Sigmoid colon (tissue), 7 donors: Measurements from ENCODE around the gene TENT5D. TPM values are rescaled to one million over a fixed set of nuclear protein-coding genes. Genes with fewer than 3 reads are reported as not detected.
"Not testable (repeated sequence)": the region's sequence is repeated elsewhere in the genome, so short reads cannot be mapped to it uniquely, and the experiment has no call there.

Source experiments
- DNase-seq: peaks from one replicate; pipeline ENCODE4 v3.0.0-alpha.2; 2019
- H3K27ac ChIP-seq, 4 donors: fragments of 200-600 bp; sonication (generic); one replicate each; pipeline ENCODE4 v1.5.1; 2016 to 2019; ENCODE audit warnings: mild to moderate bottlenecking in 1 of 4
- H3K27me3 ChIP-seq, 3 donors: fragments of 200-600 bp; sonication (generic); one replicate each; pipeline ENCODE4 v1.5.1; 2019; ENCODE audit warnings: mild to moderate bottlenecking in 1 of 3
- H3K36me3 ChIP-seq, 4 donors: fragments of 200-600 bp; sonication (generic); one replicate each; pipeline ENCODE4 v1.5.1; 2016 to 2019
- H3K4me1 ChIP-seq, 4 donors: fragments of 200-600 bp; sonication (generic); one replicate each; pipeline ENCODE4 v1.5.1; 2017 to 2019
- H3K4me3 ChIP-seq, 4 donors: fragments of 200-600 bp; sonication (generic); one replicate each; pipeline ENCODE4 v1.5.1; 2017 to 2019; ENCODE audit warnings: mild to moderate bottlenecking in 2 of 4, moderate library complexity in 1 of 4
- H3K9me3 ChIP-seq, 4 donors: fragments of 200-600 bp in 3 of 4; sonication (generic) in 3 of 4; one replicate each; pipeline versions ENCODE4 v1.5.1 to v1.6.1; 2013 to 2019
- CTCF ChIP-seq, 4 experiments: fragments of 450-650 bp in 3 of 4; fragments of 200-600 bp in 1 of 4; IDR thresholded peaks; one replicate each; pipeline ENCODE4 v1.5.1; 2016 to 2019; ENCODE audit warnings: antibody characterized with exemption in 4 of 4, mild to moderate bottlenecking in 3 of 4, moderate library complexity in 2 of 4
- EP300 ChIP-seq, 4 donors: sonication (generic); formaldehyde crosslinking; IDR thresholded peaks; one replicate each; pipeline ENCODE4 v1.6.1; 2017; ENCODE audit warnings: antibody characterized with exemption in 4 of 4
- POLR2A ChIP-seq, 2 donors: fragments of 450-650 bp; IDR thresholded peaks; one replicate each; pipeline ENCODE4 v1.6.1; 2016; ENCODE audit warnings: antibody characterized with exemption in 2 of 2, mild to moderate bottlenecking in 2 of 2, moderate library complexity in 2 of 2
- POLR2AphosphoS5 ChIP-seq, 4 donors: sonication (generic); formaldehyde crosslinking; IDR thresholded peaks; one replicate each; pipeline ENCODE4 v1.6.1; 2017; ENCODE audit warnings: antibody characterized with exemption in 4 of 4
- WGBS, 2 donors: extraction: QIAGEN DNeasy Blood & Tissue Kit; methylation state at CpG; one replicate each; pipeline ENCODE4 v1.1.7; 2013; 5-methylcytosine and 5-hydroxymethylcytosine counted together
- intact Hi-C: fragments of 100-400 bp; cut with DNase I; formaldehyde crosslinking; loops from one replicate; pipeline ENCODE4 v1.15.1; 2023
- polyA plus RNA-seq, 3 donors: library from polyadenylated mRNA; stranded (reverse); fragments of 200-250 nt; gene quantifications; one replicate each; pipeline ENCODE4 v1.2.3, GENCODE V29; 2013
- total RNA-seq, 4 donors: library from RNA; depleted of rRNA; stranded (reverse); fragments of >200 nt; gene quantifications; one replicate each; pipeline ENCODE4 v1.1.0, GENCODE V29; 2016
- donor health status: healthy with polysubstance abuse.
- donor health status: Bipolar disorder and iron deficiency.
- donor health status: healthy.

The TENT5D gene
- not detected for total RNA-seq
- polyA plus RNA-seq = not detected

GRCh38 chrX:80420147-80420546 lies at the start of gene TENT5D:
TSS of gene TENT5D (plus strand) at chrX:80420447. CDS start at chrX:80442540, 22,093 bp downstream.
- Histone ChIP-seq H3K4me1 (no peaks in the 10 kb centered on the region), H3K27ac (no peak within 1 kb of the TSS), H3K36me3 (no peaks in the 10 kb centered on the region), H3K4me3 (no peak within 1 kb of the TSS), H3K27me3 (no peaks in the 10 kb centered on the region), H3K9me3 (no peaks in the 10 kb centered on the region)
- no peak for TF ChIP-seq CTCF (IDR thresholded peaks at IDR 0.05)
- TF ChIP-seq POLR2AphosphoS5 (IDR thresholded peaks at IDR 0.05) = no peak
- no peak for TF ChIP-seq POLR2A (IDR thresholded peaks at IDR 0.05)
- TF ChIP-seq EP300 (IDR thresholded peaks at IDR 0.05) = no peak
- intact Hi-C loops = no loop called here
- DNase-seq = no peak

- DNase-seq, H3K4me3 ChIP-seq, H3K27me3 ChIP-seq, intact Hi-C loops, H3K4me1 ChIP-seq, H3K27ac ChIP-seq, H3K9me3 ChIP-seq, H3K36me3 ChIP-seq: not testable (repeated sequence)
- 0 to 63% methylated on average over 1 of the region's 1 CpG for WGBS, 2 donors
Measured at GRCh38 chrX:80385651-80386050, 34.6 kb upstream of the TENT5D start.

GRCh38 chrX:80388206-80388605 lies 32.0 kb upstream of the TENT5D start:
- TF ChIP-seq EP300 (IDR thresholded peaks at IDR 0.05) (no peak), POLR2A (IDR thresholded peaks at IDR 0.05) (no peak), POLR2AphosphoS5 (IDR thresholded peaks at IDR 0.05) (no peak), CTCF (IDR thresholded peaks at IDR 0.05) (no peak)
- Histone ChIP-seq H3K4me3 (no peak overlapping the region), H3K9me3 (no peaks in the 10 kb centered on the region), H3K36me3 (no peaks in the 10 kb centered on the region), H3K27ac (no peak overlapping the region), H3K4me1 (no peaks in the 10 kb centered on the region), H3K27me3 (no peaks in the 10 kb centered on the region)
- intact Hi-C loops = no loop called here
- no peak for DNase-seq
- WGBS, 2 donors = 92 to 97% methylated on average over 1 of the region's 1 CpG

GRCh38 chrX:80412042-80412441 lies 8.2 kb upstream of the TENT5D start:
- H3K27me3 ChIP-seq = no peaks in the 10 kb centered on the region
- intact Hi-C loops = no loop called here
- no peak for DNase-seq
- no peaks in the 10 kb centered on the region for H3K9me3 ChIP-seq
- H3K4me3 ChIP-seq = no peak overlapping the region
- TF ChIP-seq EP300 (IDR thresholded peaks at IDR 0.05) = no peak
- no peak for TF ChIP-seq POLR2AphosphoS5 (IDR thresholded peaks at IDR 0.05)
- TF ChIP-seq POLR2A (IDR thresholded peaks at IDR 0.05) = no peak
- TF ChIP-seq CTCF (IDR thresholded peaks at IDR 0.05) = no peak
- WGBS, 2 donors = 71 to 85% methylated on average over 6 of the region's 6 CpGs
- no peak overlapping the region for H3K27ac ChIP-seq
- H3K4me1 ChIP-seq = no peaks in the 10 kb centered on the region
- no peaks in the 10 kb centered on the region for H3K36me3 ChIP-seq

GRCh38 chrX:80423000-80423399 lies 2.8 kb downstream of the TENT5D start:
- DNase-seq = no peak
- intact Hi-C loops = no loop called here
- Histone ChIP-seq H3K36me3 (no peaks in the 10 kb centered on the region), H3K27me3 (no peaks in the 10 kb centered on the region), H3K27ac (no peak overlapping the region), H3K4me3 (no peak overlapping the region), H3K9me3 (no peaks in the 10 kb centered on the region), H3K4me1 (no peaks in the 10 kb centered on the region)
- TF ChIP-seq POLR2A (IDR thresholded peaks at IDR 0.05) = no peak
- no peak for TF ChIP-seq EP300 (IDR thresholded peaks at IDR 0.05)
- TF ChIP-seq CTCF (IDR thresholded peaks at IDR 0.05) = no peak
- no peak for TF ChIP-seq POLR2AphosphoS5 (IDR thresholded peaks at IDR 0.05)
- 77 to 87% methylated on average over 3 of the region's 3 CpGs for WGBS, 2 donors
